HL-60 (cell line): ENCODE measurements around the gene SMAD6.

Experiments used
- GABPA ChIP-seq: IDR thresholded peaks from 2 replicates; pipeline ENCODE4 v1.6.1; 2012; ENCODE audit warnings: low read depth
- POLR2AphosphoS5 ChIP-seq: IDR thresholded peaks from 2 replicates; pipeline ENCODE4 v1.6.1; 2012; ENCODE audit warnings: low read depth
- SPI1 ChIP-seq: IDR thresholded peaks from 2 replicates; pipeline ENCODE4 v1.6.1; 2012; ENCODE audit warnings: low read depth, mild to moderate bottlenecking, borderline replicate concordance
- TF ChIP-seq, protein P1 (sequence below): IDR thresholded peaks from one replicate; pipeline ENCODE4 v1.5.1; 2011; ENCODE audit warnings: low read length, control low read depth, inconsistent platforms; ENCODE audit not compliant: insufficient read depth
- TF ChIP-seq, protein P2 (sequence below): IDR thresholded peaks from 2 replicates; pipeline ENCODE4 v1.6.1; 2012; ENCODE audit warnings: low read depth; ENCODE audit not compliant: insufficient replicate concordance

DNA sequence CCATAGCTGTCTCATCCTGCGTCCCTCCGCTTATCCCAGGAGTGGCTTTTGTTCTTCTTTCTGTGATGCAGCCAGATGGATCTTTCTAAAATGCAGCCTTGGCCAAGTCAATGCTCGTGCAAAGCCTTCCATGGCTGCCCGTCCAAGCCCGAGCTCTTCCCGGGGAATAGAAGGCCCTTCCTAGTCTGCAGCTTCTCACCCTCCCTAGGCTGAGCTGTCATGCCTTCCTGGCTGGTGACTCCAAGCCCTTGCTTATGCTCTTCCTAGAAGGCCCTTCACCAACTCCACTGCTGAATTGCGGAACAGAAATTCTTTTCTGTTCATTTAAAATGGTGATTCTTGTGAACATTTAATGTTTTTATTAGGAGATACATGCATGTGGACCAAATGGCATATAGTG is 95.9 kb downstream of the SMAD6 start:
- TF ChIP-seq, protein P1, sequence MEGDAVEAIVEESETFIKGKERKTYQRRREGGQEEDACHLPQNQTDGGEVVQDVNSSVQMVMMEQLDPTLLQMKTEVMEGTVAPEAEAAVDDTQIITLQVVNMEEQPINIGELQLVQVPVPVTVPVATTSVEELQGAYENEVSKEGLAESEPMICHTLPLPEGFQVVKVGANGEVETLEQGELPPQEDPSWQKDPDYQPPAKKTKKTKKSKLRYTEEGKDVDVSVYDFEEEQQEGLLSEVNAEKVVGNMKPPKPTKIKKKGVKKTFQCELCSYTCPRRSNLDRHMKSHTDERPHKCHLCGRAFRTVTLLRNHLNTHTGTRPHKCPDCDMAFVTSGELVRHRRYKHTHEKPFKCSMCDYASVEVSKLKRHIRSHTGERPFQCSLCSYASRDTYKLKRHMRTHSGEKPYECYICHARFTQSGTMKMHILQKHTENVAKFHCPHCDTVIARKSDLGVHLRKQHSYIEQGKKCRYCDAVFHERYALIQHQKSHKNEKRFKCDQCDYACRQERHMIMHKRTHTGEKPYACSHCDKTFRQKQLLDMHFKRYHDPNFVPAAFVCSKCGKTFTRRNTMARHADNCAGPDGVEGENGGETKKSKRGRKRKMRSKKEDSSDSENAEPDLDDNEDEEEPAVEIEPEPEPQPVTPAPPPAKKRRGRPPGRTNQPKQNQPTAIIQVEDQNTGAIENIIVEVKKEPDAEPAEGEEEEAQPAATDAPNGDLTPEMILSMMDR = no peak
- TF ChIP-seq POLR2AphosphoS5 = no peak
- TF ChIP-seq GABPA = no peak
- TF ChIP-seq, protein P2, sequence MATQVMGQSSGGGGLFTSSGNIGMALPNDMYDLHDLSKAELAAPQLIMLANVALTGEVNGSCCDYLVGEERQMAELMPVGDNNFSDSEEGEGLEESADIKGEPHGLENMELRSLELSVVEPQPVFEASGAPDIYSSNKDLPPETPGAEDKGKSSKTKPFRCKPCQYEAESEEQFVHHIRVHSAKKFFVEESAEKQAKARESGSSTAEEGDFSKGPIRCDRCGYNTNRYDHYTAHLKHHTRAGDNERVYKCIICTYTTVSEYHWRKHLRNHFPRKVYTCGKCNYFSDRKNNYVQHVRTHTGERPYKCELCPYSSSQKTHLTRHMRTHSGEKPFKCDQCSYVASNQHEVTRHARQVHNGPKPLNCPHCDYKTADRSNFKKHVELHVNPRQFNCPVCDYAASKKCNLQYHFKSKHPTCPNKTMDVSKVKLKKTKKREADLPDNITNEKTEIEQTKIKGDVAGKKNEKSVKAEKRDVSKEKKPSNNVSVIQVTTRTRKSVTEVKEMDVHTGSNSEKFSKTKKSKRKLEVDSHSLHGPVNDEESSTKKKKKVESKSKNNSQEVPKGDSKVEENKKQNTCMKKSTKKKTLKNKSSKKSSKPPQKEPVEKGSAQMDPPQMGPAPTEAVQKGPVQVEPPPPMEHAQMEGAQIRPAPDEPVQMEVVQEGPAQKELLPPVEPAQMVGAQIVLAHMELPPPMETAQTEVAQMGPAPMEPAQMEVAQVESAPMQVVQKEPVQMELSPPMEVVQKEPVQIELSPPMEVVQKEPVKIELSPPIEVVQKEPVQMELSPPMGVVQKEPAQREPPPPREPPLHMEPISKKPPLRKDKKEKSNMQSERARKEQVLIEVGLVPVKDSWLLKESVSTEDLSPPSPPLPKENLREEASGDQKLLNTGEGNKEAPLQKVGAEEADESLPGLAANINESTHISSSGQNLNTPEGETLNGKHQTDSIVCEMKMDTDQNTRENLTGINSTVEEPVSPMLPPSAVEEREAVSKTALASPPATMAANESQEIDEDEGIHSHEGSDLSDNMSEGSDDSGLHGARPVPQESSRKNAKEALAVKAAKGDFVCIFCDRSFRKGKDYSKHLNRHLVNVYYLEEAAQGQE = no peak
- no peak for TF ChIP-seq SPI1
